Sigmoid colon (tissue), 7 donors: ENCODE data around the gene CYBRD1. TPM values are rescaled to one million over a fixed set of nuclear protein-coding genes. Genes with fewer than 3 reads are reported as not detected.

ENCODE experiments used
- DNase-seq: peaks from one replicate; pipeline ENCODE4 v3.0.0-alpha.2; 2019
- H3K27ac ChIP-seq, 4 donors: fragments of 200-600 bp; sonication (generic); one replicate each; pipeline ENCODE4 v1.5.1; 2016 to 2019; ENCODE audit warnings: mild to moderate bottlenecking in 1 of 4
- H3K27me3 ChIP-seq, 3 donors: fragments of 200-600 bp; sonication (generic); one replicate each; pipeline ENCODE4 v1.5.1; 2019; ENCODE audit warnings: mild to moderate bottlenecking in 1 of 3
- H3K36me3 ChIP-seq, 4 donors: fragments of 200-600 bp; sonication (generic); one replicate each; pipeline ENCODE4 v1.5.1; 2016 to 2019
- H3K4me1 ChIP-seq, 4 donors: fragments of 200-600 bp; sonication (generic); one replicate each; pipeline ENCODE4 v1.5.1; 2017 to 2019
- H3K4me3 ChIP-seq, 4 donors: fragments of 200-600 bp; sonication (generic); one replicate each; pipeline ENCODE4 v1.5.1; 2017 to 2019; ENCODE audit warnings: mild to moderate bottlenecking in 2 of 4, moderate library complexity in 1 of 4
- H3K9me3 ChIP-seq, 4 donors: fragments of 200-600 bp in 3 of 4; sonication (generic) in 3 of 4; one replicate each; pipeline versions ENCODE4 v1.5.1 to v1.6.1; 2013 to 2019
- CTCF ChIP-seq, 4 experiments: fragments of 450-650 bp in 3 of 4; fragments of 200-600 bp in 1 of 4; IDR thresholded peaks; one replicate each; pipeline ENCODE4 v1.5.1; 2016 to 2019; ENCODE audit warnings: antibody characterized with exemption in 4 of 4, mild to moderate bottlenecking in 3 of 4, moderate library complexity in 2 of 4
- EP300 ChIP-seq, 4 donors: sonication (generic); formaldehyde crosslinking; IDR thresholded peaks; one replicate each; pipeline ENCODE4 v1.6.1; 2017; ENCODE audit warnings: antibody characterized with exemption in 4 of 4
- POLR2A ChIP-seq, 2 donors: fragments of 450-650 bp; IDR thresholded peaks; one replicate each; pipeline ENCODE4 v1.6.1; 2016; ENCODE audit warnings: antibody characterized with exemption in 2 of 2, mild to moderate bottlenecking in 2 of 2, moderate library complexity in 2 of 2
- POLR2AphosphoS5 ChIP-seq, 4 donors: sonication (generic); formaldehyde crosslinking; IDR thresholded peaks; one replicate each; pipeline ENCODE4 v1.6.1; 2017; ENCODE audit warnings: antibody characterized with exemption in 4 of 4
- WGBS, 2 donors: extraction: QIAGEN DNeasy Blood & Tissue Kit; methylation state at CpG; one replicate each; pipeline ENCODE4 v1.1.7; 2013; 5-methylcytosine and 5-hydroxymethylcytosine counted together
- intact Hi-C: fragments of 100-400 bp; cut with DNase I; formaldehyde crosslinking; loops from one replicate; pipeline ENCODE4 v1.15.1; 2023
- polyA plus RNA-seq, 3 donors: library from polyadenylated mRNA; stranded (reverse); fragments of 200-250 nt; gene quantifications; one replicate each; pipeline ENCODE4 v1.2.3, GENCODE V29; 2013
- total RNA-seq, 4 donors: library from RNA; depleted of rRNA; stranded (reverse); fragments of >200 nt; gene quantifications; one replicate each; pipeline ENCODE4 v1.1.0, GENCODE V29; 2016
- donor health status: healthy with polysubstance abuse.
- donor health status: Bipolar disorder and iron deficiency.
- donor health status: healthy.

CYBRD1 gene
- total and polyA plus RNA-seq, 7 donors, result 7.6 to 250 (median 119) TPM

GRCh38 chr2:171547256-171547655 lies 25.0 kb downstream of the CYBRD1 start:
- TF ChIP-seq POLR2AphosphoS5 (IDR thresholded peaks at IDR 0.05) (no peak), EP300 (IDR thresholded peaks at IDR 0.05) (no peak), CTCF (IDR thresholded peaks at IDR 0.05) (no peak), POLR2A (IDR thresholded peaks at IDR 0.05) (no peak)
- no peaks in the 10 kb centered on the region for H3K9me3 ChIP-seq
- H3K27me3 ChIP-seq, result no peaks in the 10 kb centered on the region
- H3K27ac ChIP-seq, result no peak overlapping the region
- intact Hi-C loops, result no loop called here
- DNase-seq, result no peak
- H3K4me3 ChIP-seq, result no peak overlapping the region
- peaks cover 3 to 47% (median 7%) of the 10 kb centered on the region in 4 donors for H3K36me3 ChIP-seq
- no peaks in the 10 kb centered on the region for H3K4me1 ChIP-seq

DNA sequence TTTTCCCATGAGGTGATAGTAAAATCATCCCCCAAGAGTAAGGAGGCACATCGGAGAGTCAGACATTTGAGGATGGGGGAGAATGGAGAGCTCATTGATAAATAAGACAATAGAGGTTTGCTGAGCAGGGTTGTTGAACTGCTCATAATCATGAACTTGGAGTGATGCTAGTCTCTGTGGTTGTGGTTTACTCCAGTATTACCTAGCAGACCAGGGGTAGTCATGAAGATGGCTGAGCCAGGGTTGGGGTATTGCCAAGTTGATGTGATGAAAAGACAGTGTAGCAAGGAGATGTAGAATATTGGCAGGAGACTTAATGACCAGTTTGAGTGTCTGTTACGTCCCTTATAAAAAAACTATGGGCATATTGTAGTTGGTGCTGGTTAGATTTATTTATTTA lies 25.4 kb downstream of the CYBRD1 start:
- WGBS, 2 donors, result 88 to 95% methylated on average over 2 of the region's 2 CpGs
- H3K36me3 ChIP-seq, result peaks cover 0 to 42% (median 4%) of the 10 kb centered on the region in 4 donors
- H3K27ac ChIP-seq, result no peak overlapping the region
- no peaks in the 10 kb centered on the region for H3K4me1 ChIP-seq
- no peaks in the 10 kb centered on the region for H3K27me3 ChIP-seq
- H3K4me3 ChIP-seq, result no peak overlapping the region
- intact Hi-C loops, result no loop called here
- TF ChIP-seq POLR2AphosphoS5 (IDR thresholded peaks at IDR 0.05) (no peak), POLR2A (IDR thresholded peaks at IDR 0.05) (no peak), CTCF (IDR thresholded peaks at IDR 0.05) (no peak), EP300 (IDR thresholded peaks at IDR 0.05) (no peak)
- H3K9me3 ChIP-seq, result no peaks in the 10 kb centered on the region
- DNase-seq, result no peak

DNA sequence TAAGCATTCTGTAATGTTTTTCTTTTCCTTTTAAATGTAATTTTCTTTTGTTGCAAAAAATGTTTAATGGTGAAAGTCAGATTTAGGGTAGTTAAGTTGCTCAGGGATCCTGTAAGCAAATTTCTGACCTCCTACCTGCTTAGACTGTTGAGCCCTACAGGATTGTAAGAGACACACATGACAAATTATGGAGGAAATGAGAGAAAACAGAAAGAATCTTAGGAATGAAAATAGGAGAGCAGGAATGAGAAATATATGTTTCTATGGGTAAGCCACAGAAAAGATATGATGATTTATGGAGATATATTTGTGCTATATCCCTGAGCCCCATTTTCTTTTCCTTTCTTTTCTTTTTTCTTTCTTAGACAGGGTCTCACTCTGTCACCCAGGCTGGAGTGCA lies 28.3 kb downstream of the CYBRD1 start:
- TF ChIP-seq CTCF (IDR thresholded peaks at IDR 0.05) (no peak), POLR2A (IDR thresholded peaks at IDR 0.05) (no peak), EP300 (IDR thresholded peaks at IDR 0.05) (no peak), POLR2AphosphoS5 (IDR thresholded peaks at IDR 0.05) (no peak)
- Histone ChIP-seq H3K27ac (no peak overlapping the region), H3K36me3 (peaks cover 3 to 41% (median 16%) of the 10 kb centered on the region in 4 donors), H3K4me1 (no peaks in the 10 kb centered on the region), H3K27me3 (no peaks in the 10 kb centered on the region), H3K4me3 (no peak overlapping the region), H3K9me3 (no peaks in the 10 kb centered on the region)
- no peak for DNase-seq
- intact Hi-C loops, result no loop called here

DNA sequence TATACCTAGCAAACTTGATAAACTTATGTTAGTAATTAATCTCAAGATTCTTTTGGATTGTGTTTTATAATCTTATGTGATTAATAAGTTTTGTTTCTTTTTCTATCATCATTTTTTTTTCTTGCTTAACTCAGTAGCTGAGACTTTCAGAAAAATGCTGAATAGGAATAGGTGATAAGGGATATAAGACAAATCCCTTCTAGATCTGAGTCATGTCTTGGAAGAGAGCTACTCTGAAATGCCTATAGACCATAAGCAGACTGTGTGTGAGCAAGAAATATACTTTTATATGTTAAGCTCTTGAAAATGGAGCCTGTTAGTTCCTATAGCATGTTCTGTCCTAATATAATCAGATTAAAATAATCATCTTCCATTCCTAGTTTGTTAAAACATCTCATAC lies 29.6 kb downstream of the CYBRD1 start:
- Histone ChIP-seq H3K27ac (no peak overlapping the region), H3K4me3 (no peak overlapping the region), H3K9me3 (no peaks in the 10 kb centered on the region), H3K27me3 (no peaks in the 10 kb centered on the region), H3K36me3 (peaks cover 6 to 42% (median 22%) of the 10 kb centered on the region in 4 donors), H3K4me1 (no peaks in the 10 kb centered on the region)
- TF ChIP-seq CTCF (IDR thresholded peaks at IDR 0.05) (no peak), POLR2AphosphoS5 (IDR thresholded peaks at IDR 0.05) (no peak), EP300 (IDR thresholded peaks at IDR 0.05) (no peak), POLR2A (IDR thresholded peaks at IDR 0.05) (no peak)
- intact Hi-C loops, result no loop called here
- DNase-seq, result no peak

GRCh38 chr2:171553236-171553635 lies 31.0 kb downstream of the CYBRD1 start:
- intact Hi-C loops, result no loop called here

More at GRCh38 chr2:171553236-171553635, 31.0 kb downstream of the CYBRD1 start:
- Histone ChIP-seq H3K27me3 (no peaks in the 10 kb centered on the region), H3K36me3 (peaks cover 6 to 53% (median 22%) of the 10 kb centered on the region in 4 donors), H3K4me3 (no peak overlapping the region), H3K27ac (no peak overlapping the region), H3K4me1 (no peaks in the 10 kb centered on the region), H3K9me3 (no peaks in the 10 kb centered on the region)
- TF ChIP-seq POLR2A (IDR thresholded peaks at IDR 0.05), result no peak
- DNase-seq, result no peak
- 94 to 99% methylated on average over 2 of the region's 2 CpGs for WGBS, 2 donors
